ENCODE data around the gene GFOD2. TPM values are rescaled to one million over a fixed set of nuclear protein-coding genes. Genes with fewer than 3 reads are reported as not detected.

GFOD2 gene
- total and polyA plus RNA-seq, 2 of the 8 experiments (the other 6 are each of a cell fraction or from before 2014, with no cell fraction given) = 21.4 to 33.2 TPM

- no peak overlapping the region for H3K4me3 ChIP-seq (ENCODE audit: extremely low read depth in 1 of 4, insufficient read depth in 2 of 4, low read depth in 3 of 4, low read length in 4 of 4)
- H3K23me2 ChIP-seq (ENCODE audit: low read depth, low read length) = no peaks in the 10 kb centered on the region
- H2BK120ac ChIP-seq (replicated peaks; ENCODE audit: low read depth, low read length) = no peak overlapping the region
- H3K4me1 ChIP-seq (replicated peaks in 1 of 4; ENCODE audit: control insufficient read depth in 3 of 4, insufficient read depth in 4 of 4, low read length in 3 of 4) = no peaks in the 10 kb centered on the region
- no peaks in the 10 kb centered on the region for H3K9me3 ChIP-seq (ENCODE audit: insufficient read depth in 2 of 2, low read depth in 1 of 2, low read length in 1 of 2)
- H3K4ac ChIP-seq (replicated peaks; ENCODE audit: insufficient read length, low read depth, low read length) = no peak overlapping the region
- no peak overlapping the region for H2AFZ ChIP-seq (ENCODE audit: low read length)
- WGBS, 2 experiments (ENCODE audit: extremely low coverage in 1 of 2, insufficient coverage in 1 of 2, insufficient read length in 1 of 2, insufficient replicate concordance in 2 of 2, low coverage in 1 of 2, low lambda C conversion rate in 2 of 2, missing lambda C conversion rate in 1 of 2) = 91% methylated on average over 8 of the region's 8 CpGs; no CpG with 5 or more reads in 1 of the 2 experiments
- H2BK20ac ChIP-seq (ENCODE audit: low read length) = no peak overlapping the region
- no peak overlapping the region for H3K18ac ChIP-seq (ENCODE audit: extremely low read depth, low read length)
- no peak overlapping the region for H3K14ac ChIP-seq (ENCODE audit: insufficient read length)
- H2BK15ac ChIP-seq (ENCODE audit: low read length) = no peak overlapping the region
- no peak overlapping the region for H3K56ac ChIP-seq (replicated peaks; ENCODE audit: insufficient read length, low read depth, low read length)
- no peak overlapping the region; the same call in 1 of the 2 replicates for H4K8ac ChIP-seq (ENCODE audit: extremely low read depth, insufficient read depth, low read length)
- H3K36me3 ChIP-seq (ENCODE audit: control insufficient read depth in 2 of 4, insufficient read depth in 4 of 4, low read length in 3 of 4) = no peaks in the 10 kb centered on the region
- TF ChIP-seq YY1 (IDR thresholded peaks at IDR 0.05; ENCODE audit: low read depth, low read length) (no peak), EZH2 (IDR thresholded peaks at IDR 0.05; ENCODE audit: low read depth, low read length, severe bottlenecking) (no peak), USF2 (IDR thresholded peaks at IDR 0.05; ENCODE audit: low read length) (no peak)
- no peak overlapping the region for H3K23ac ChIP-seq (ENCODE audit: insufficient read length)
- no peak overlapping the region for H2AK5ac ChIP-seq (ENCODE audit: low read depth, low read length)
- no peak overlapping the region for H4K5ac ChIP-seq (ENCODE audit: insufficient read length, low read depth, low read length)
- FAIRE-seq = no peak
- H2BK12ac ChIP-seq (ENCODE audit: low read depth, low read length) = no peak overlapping the region
- no peak overlapping the region for H3K4me2 ChIP-seq (ENCODE audit: insufficient read depth in 1 of 2, low read depth in 2 of 2, low read length in 2 of 2)
- no peak for DNase-seq (ENCODE audit: low read depth in 1 of 2, low spot score in 2 of 2)
- no peaks in the 10 kb centered on the region for H3K79me2 ChIP-seq (ENCODE audit: control insufficient read depth in 1 of 2, insufficient read depth in 2 of 2, low read length in 2 of 2)
- H3K27ac ChIP-seq (ENCODE audit: low read depth, low read length) = no peak overlapping the region
- H4K91ac ChIP-seq (replicated peaks; ENCODE audit: insufficient read length, low read length) = no peak overlapping the region
- H3K9ac ChIP-seq (replicated peaks in 1 of 4; ENCODE audit: extremely low read depth in 1 of 4, low read depth in 3 of 4, low read length in 3 of 4) = 0 out of 7 replicates have a peak overlapping the region, but pooled peaks of 1 of the 4 experiments have one; percentile 37
- no peak overlapping the region for H2BK5ac ChIP-seq (ENCODE audit: low read depth, low read length)
- H3K79me1 ChIP-seq (ENCODE audit: low read depth, low read length) = peaks cover 3% of the 10 kb centered on the region; the same call in 1 of the 2 replicates
- peaks cover 0 to 22% of the 10 kb centered on the region in 2 experiments for H4K20me1 ChIP-seq (replicated peaks in 1 of 2; ENCODE audit: control insufficient read depth in 1 of 2, insufficient read depth in 2 of 2, low read length in 2 of 2)
- POLR2A ChIA-PET (ENCODE audit: partially characterized antibody) = no interaction called here
- CTCF ChIA-PET (ENCODE audit: partially characterized antibody) = interaction anchor here (0.8 to 1.2 kb wide), 2 partner anchors 46 to 56 kb away, joined by 3 to 4 read pairs; no protein-coding TSS in a partner anchor
- H3K27me3 ChIP-seq (replicated peaks in 1 of 4; ENCODE audit: control insufficient read depth in 3 of 4, extremely low read depth in 1 of 4, insufficient read depth in 3 of 4, low read length in 3 of 4) = no peaks in the 10 kb centered on the region
Measured at GRCh38 chr16:67760206-67760955, 41.3 kb upstream of the GFOD2 start.

All from H1 (cell line).